ENCODE results near the gene MTREX.

DNA sequence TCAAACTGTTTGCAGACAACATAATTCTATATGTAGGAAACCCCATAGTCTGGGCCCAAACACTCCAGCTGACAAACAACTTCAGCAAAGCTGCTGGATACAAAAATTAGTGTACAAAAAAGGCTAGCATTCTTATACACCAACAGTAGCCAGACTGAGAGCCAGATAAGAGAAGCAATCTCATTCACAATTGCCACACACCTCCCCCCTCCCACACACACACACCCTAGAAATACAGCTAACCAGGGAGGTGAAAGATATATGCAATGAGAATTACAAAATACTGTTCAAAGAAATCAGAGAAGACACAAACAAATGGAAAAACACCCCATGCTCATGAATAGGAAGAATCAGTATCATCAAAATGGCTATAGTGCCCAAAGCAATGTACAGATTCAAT lies 9.0 kb downstream of the MTREX start:
- TF ChIP-seq CTCF (IDR thresholded peaks at IDR 0.05) (no peak), EZH2 (IDR thresholded peaks at IDR 0.05; ENCODE audit: borderline replicate concordance, insufficient read depth, low read depth, low read length, poor library complexity, severe bottlenecking) (no peak)

All from B cell (primary cell).